SK-N-SH (cell line): Measurements from ENCODE around the gene ALDH1L1.

ENCODE experiments used
- EZH2phosphoT487 ChIP-seq: fragments of 200-600 bp; sonication (generic); IDR thresholded peaks from 2 replicates; pipeline ENCODE4 v1.6.1; 2017; ENCODE audit warnings: low read depth, mixed run types, mild to moderate bottlenecking, antibody characterized with exemption, moderate library complexity, borderline replicate concordance
- POLR2AphosphoS5 ChIP-seq: IDR thresholded peaks from 2 replicates; pipeline ENCODE4 v1.6.1; 2012; ENCODE audit warnings: low read depth, low read length
- RXRA ChIP-seq: IDR thresholded peaks from 2 replicates; pipeline ENCODE4 v1.4.0; 2012; ENCODE audit warnings: low read depth, mild to moderate bottlenecking, borderline replicate concordance
- SIN3A ChIP-seq: IDR thresholded peaks from 2 replicates; pipeline ENCODE4 v1.6.1; 2012; ENCODE audit warnings: low read depth, mild to moderate bottlenecking, low read length, moderate library complexity, borderline replicate concordance
- TEAD4 ChIP-seq: IDR thresholded peaks from 2 replicates; pipeline ENCODE4 v1.4.0; 2012; ENCODE audit warnings: mild to moderate bottlenecking, borderline replicate concordance; ENCODE audit not compliant: insufficient read depth
- TF ChIP-seq, protein P1 (sequence below): IDR thresholded peaks from 2 replicates; pipeline ENCODE4 v1.4.0; 2012; ENCODE audit warnings: low read depth, borderline replicate concordance
- TF ChIP-seq, protein P2 (sequence below): fragments of 200-600 bp; sonication (generic); IDR thresholded peaks from 2 replicates; pipeline ENCODE4 v1.6.1; 2017; ENCODE audit warnings: antibody characterized with exemption, mild to moderate bottlenecking, moderate library complexity
- TF ChIP-seq, protein P3 (sequence below): IDR thresholded peaks from 2 replicates; pipeline ENCODE4 v1.6.1; 2012; ENCODE audit warnings: mild to moderate bottlenecking, low read depth, low read length, moderate library complexity

DNA sequence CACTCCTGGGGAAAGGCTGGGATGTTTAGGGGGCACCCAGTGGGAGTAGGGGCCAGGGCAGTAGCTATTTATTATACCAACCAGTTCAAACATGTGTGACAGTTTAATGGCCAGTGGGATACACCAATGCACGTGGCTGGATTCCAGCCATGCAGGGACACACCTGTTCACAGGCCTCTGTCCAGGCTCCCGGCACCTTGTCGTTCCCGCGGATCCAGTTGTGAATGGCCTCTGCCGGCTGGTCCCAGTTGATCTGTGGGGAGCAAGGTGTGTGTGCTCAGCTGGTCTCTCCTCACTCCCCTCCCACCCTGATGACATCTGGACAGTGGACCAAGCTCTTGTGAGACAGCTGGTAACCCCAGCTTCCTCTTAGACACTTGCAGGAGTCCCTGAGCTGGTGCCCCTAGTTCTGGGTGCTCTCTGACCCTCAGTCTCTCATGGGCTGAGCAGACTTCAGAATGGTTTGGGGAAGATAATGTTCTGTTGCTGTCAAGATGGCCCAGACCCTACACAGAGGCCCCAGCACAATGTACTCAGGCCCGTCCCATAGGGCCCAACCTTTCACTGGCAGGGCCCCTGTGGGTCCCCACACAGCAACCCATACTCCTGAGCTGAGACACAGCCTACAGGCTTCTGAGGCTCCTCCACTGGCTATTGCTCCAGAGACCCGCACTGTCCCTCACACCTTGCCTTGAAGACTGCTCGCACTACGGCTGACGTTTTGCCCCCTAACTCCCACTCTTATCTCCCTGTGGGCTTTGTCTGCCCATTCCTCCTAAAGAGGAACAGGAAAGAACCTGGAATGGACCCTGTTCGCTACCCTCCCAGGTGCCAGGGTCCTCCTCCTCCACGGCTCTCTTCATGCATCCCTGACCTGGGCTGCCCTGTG, 25.8 kb downstream of the ALDH1L1 start:
- TF ChIP-seq, protein P1, sequence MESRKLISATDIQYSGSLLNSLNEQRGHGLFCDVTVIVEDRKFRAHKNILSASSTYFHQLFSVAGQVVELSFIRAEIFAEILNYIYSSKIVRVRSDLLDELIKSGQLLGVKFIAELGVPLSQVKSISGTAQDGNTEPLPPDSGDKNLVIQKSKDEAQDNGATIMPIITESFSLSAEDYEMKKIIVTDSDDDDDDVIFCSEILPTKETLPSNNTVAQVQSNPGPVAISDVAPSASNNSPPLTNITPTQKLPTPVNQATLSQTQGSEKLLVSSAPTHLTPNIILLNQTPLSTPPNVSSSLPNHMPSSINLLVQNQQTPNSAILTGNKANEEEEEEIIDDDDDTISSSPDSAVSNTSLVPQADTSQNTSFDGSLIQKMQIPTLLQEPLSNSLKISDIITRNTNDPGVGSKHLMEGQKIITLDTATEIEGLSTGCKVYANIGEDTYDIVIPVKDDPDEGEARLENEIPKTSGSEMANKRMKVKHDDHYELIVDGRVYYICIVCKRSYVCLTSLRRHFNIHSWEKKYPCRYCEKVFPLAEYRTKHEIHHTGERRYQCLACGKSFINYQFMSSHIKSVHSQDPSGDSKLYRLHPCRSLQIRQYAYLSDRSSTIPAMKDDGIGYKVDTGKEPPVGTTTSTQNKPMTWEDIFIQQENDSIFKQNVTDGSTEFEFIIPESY, result no peak
- TF ChIP-seq, protein P2, sequence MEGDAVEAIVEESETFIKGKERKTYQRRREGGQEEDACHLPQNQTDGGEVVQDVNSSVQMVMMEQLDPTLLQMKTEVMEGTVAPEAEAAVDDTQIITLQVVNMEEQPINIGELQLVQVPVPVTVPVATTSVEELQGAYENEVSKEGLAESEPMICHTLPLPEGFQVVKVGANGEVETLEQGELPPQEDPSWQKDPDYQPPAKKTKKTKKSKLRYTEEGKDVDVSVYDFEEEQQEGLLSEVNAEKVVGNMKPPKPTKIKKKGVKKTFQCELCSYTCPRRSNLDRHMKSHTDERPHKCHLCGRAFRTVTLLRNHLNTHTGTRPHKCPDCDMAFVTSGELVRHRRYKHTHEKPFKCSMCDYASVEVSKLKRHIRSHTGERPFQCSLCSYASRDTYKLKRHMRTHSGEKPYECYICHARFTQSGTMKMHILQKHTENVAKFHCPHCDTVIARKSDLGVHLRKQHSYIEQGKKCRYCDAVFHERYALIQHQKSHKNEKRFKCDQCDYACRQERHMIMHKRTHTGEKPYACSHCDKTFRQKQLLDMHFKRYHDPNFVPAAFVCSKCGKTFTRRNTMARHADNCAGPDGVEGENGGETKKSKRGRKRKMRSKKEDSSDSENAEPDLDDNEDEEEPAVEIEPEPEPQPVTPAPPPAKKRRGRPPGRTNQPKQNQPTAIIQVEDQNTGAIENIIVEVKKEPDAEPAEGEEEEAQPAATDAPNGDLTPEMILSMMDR, result no peak
- TF ChIP-seq SIN3A (no peak), EZH2phosphoT487 (no peak), POLR2AphosphoS5 (no peak), RXRA (no peak), TEAD4 (no peak)
- TF ChIP-seq, protein P3, sequence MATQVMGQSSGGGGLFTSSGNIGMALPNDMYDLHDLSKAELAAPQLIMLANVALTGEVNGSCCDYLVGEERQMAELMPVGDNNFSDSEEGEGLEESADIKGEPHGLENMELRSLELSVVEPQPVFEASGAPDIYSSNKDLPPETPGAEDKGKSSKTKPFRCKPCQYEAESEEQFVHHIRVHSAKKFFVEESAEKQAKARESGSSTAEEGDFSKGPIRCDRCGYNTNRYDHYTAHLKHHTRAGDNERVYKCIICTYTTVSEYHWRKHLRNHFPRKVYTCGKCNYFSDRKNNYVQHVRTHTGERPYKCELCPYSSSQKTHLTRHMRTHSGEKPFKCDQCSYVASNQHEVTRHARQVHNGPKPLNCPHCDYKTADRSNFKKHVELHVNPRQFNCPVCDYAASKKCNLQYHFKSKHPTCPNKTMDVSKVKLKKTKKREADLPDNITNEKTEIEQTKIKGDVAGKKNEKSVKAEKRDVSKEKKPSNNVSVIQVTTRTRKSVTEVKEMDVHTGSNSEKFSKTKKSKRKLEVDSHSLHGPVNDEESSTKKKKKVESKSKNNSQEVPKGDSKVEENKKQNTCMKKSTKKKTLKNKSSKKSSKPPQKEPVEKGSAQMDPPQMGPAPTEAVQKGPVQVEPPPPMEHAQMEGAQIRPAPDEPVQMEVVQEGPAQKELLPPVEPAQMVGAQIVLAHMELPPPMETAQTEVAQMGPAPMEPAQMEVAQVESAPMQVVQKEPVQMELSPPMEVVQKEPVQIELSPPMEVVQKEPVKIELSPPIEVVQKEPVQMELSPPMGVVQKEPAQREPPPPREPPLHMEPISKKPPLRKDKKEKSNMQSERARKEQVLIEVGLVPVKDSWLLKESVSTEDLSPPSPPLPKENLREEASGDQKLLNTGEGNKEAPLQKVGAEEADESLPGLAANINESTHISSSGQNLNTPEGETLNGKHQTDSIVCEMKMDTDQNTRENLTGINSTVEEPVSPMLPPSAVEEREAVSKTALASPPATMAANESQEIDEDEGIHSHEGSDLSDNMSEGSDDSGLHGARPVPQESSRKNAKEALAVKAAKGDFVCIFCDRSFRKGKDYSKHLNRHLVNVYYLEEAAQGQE, result no peak
